Astrocyte (in vitro differentiated cells and primary cell): ENCODE results near the gene CCDC93. TPM values are rescaled to one million over a fixed set of nuclear protein-coding genes. Genes with fewer than 3 reads are reported as not detected.

Experiments used
- DNase-seq: peaks from one replicate; pipeline ENCODE4 v3.0.0-alpha.2; 2010; ENCODE audit warnings: low read depth
- FAIRE-seq: peaks from 2 replicates; lab custom pipeline; 2011; peaks lifted over from hg19 to GRCh38; lab: Jason Lieb, UNC
- H2AFZ ChIP-seq: 2 replicates; pipeline ENCODE4 v1.6.0; 2012; ENCODE audit warnings: low read depth, low read length, inconsistent platforms
- H3K27ac ChIP-seq: 2 replicates; pipeline ENCODE4 v1.5.1; 2011; ENCODE audit warnings: low read depth, low read length, inconsistent platforms
- H3K27me3 ChIP-seq: 2 replicates; pipeline ENCODE4 v1.6.0; 2011; ENCODE audit warnings: low read length, inconsistent platforms; ENCODE audit not compliant: insufficient read depth
- H3K36me3 ChIP-seq: 2 replicates; pipeline ENCODE4 v1.5.1; 2011; ENCODE audit warnings: low read length, inconsistent platforms; ENCODE audit not compliant: insufficient read depth
- H3K4me1 ChIP-seq: 2 replicates; pipeline ENCODE4 v1.5.1; 2011; ENCODE audit warnings: low read length, inconsistent platforms; ENCODE audit not compliant: insufficient read depth
- H3K4me2 ChIP-seq: 2 replicates; pipeline ENCODE4 v1.6.0; 2012; ENCODE audit warnings: low read length, inconsistent platforms
- H3K4me3 ChIP-seq: 2 replicates; pipeline ENCODE4 v1.5.1; 2011; ENCODE audit warnings: low read depth, mild to moderate bottlenecking, low read length, inconsistent platforms; ENCODE audit not compliant: insufficient read depth
- H3K79me2 ChIP-seq: 2 replicates; pipeline ENCODE4 v1.6.0; 2012; ENCODE audit warnings: mild to moderate bottlenecking, low read length, inconsistent platforms; ENCODE audit not compliant: insufficient read depth
- H3K9ac ChIP-seq: 2 replicates; pipeline ENCODE4 v1.6.0; 2012; ENCODE audit warnings: mild to moderate bottlenecking, low read length, inconsistent platforms
- H3K9me3 ChIP-seq: 2 replicates; pipeline ENCODE4 v1.5.1; 2012; ENCODE audit warnings: low read depth, mild to moderate bottlenecking, low read length, inconsistent platforms; ENCODE audit not compliant: insufficient read depth
- H4K20me1 ChIP-seq: 2 replicates; pipeline ENCODE4 v1.6.0; 2012; ENCODE audit warnings: low read length, inconsistent platforms; ENCODE audit not compliant: insufficient read depth
- H3K27ac Mint-ChIP-seq: one replicate; pipeline ENCODE4 v1.8.0; 2021; ENCODE audit warnings: mild to moderate bottlenecking, mixed read lengths; ENCODE audit not compliant: unreplicated experiment
- H3K27me3 Mint-ChIP-seq: one replicate; pipeline ENCODE4 v1.8.0; 2021; ENCODE audit warnings: low read depth, mixed read lengths; ENCODE audit not compliant: unreplicated experiment
- H3K36me3 Mint-ChIP-seq: one replicate; pipeline ENCODE4 v1.8.0; 2021; ENCODE audit warnings: low read depth, mixed read lengths; ENCODE audit not compliant: unreplicated experiment
- H3K4me1 Mint-ChIP-seq: one replicate; pipeline ENCODE4 v1.8.0; 2021; ENCODE audit warnings: low read depth, mixed read lengths; ENCODE audit not compliant: unreplicated experiment
- H3K4me3 Mint-ChIP-seq: one replicate; pipeline ENCODE4 v1.8.0; 2021; ENCODE audit warnings: mild to moderate bottlenecking, moderate library complexity, mixed read lengths; ENCODE audit not compliant: unreplicated experiment
- H3K9me3 Mint-ChIP-seq: one replicate; pipeline ENCODE4 v1.8.0; 2021; ENCODE audit warnings: mild to moderate bottlenecking, mixed read lengths; ENCODE audit not compliant: unreplicated experiment
- EZH2 ChIP-seq: IDR thresholded peaks from 2 replicates; pipeline ENCODE4 v1.6.1; 2012; ENCODE audit warnings: mild to moderate bottlenecking, low read length, inconsistent platforms; ENCODE audit not compliant: insufficient read depth
- total RNA-seq: library from RNA; stranded (reverse); gene quantifications from 2 replicates; pipeline ENCODE4 v1.2.1, GENCODE V29; 2021
- TF ChIP-seq, protein P1 (sequence below): IDR thresholded peaks from 2 replicates; pipeline ENCODE4 v1.5.1; 2011; ENCODE audit warnings: low read depth, mild to moderate bottlenecking, inconsistent platforms, low read length, moderate library complexity; ENCODE audit not compliant: insufficient read depth

Gene CCDC93
- total RNA-seq, 1 donor from 2014 or later, result 29.1 TPM

DNA sequence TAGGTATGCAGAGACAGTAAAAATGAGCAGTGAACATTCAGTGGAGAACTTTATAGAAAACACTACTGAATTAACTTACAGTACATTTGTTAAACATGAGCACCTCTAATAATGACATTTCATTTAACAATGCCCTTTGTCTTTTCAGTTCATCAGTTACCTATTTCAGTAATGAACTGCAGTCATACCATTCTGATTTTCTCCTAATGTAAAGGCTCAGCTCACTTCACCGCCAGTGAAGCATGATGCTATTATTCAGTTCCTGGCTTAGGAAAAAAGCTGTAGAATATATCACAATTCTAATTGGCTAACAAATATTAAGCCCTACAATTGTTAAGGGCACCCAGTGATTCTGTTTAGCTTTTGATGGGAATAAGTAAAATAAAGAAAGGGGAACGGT lies 37.1 kb upstream of the CCDC93 start:
- peaks cover 5% of the 10 kb centered on the region for H3K27me3 Mint-ChIP-seq
- DNase-seq (no peak), FAIRE-seq (no peak)
- TF ChIP-seq, protein P1, sequence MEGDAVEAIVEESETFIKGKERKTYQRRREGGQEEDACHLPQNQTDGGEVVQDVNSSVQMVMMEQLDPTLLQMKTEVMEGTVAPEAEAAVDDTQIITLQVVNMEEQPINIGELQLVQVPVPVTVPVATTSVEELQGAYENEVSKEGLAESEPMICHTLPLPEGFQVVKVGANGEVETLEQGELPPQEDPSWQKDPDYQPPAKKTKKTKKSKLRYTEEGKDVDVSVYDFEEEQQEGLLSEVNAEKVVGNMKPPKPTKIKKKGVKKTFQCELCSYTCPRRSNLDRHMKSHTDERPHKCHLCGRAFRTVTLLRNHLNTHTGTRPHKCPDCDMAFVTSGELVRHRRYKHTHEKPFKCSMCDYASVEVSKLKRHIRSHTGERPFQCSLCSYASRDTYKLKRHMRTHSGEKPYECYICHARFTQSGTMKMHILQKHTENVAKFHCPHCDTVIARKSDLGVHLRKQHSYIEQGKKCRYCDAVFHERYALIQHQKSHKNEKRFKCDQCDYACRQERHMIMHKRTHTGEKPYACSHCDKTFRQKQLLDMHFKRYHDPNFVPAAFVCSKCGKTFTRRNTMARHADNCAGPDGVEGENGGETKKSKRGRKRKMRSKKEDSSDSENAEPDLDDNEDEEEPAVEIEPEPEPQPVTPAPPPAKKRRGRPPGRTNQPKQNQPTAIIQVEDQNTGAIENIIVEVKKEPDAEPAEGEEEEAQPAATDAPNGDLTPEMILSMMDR, result no peak
- no peak for TF ChIP-seq EZH2
- Histone ChIP-seq H3K9me3 (no peaks in the 10 kb centered on the region), H3K79me2 (no peaks in the 10 kb centered on the region), H4K20me1 (no peaks in the 10 kb centered on the region), H3K27me3 (peaks cover 9% of the 10 kb centered on the region), H3K4me3 (no peak overlapping the region), H3K9ac (no peak overlapping the region), H2AFZ (no peak overlapping the region), H3K4me2 (no peak overlapping the region), H3K4me1 (peaks cover 6% of the 10 kb centered on the region), H3K36me3 (no peaks in the 10 kb centered on the region), H3K27ac (no peak overlapping the region)
- H3K9me3 Mint-ChIP-seq, result no peaks in the 10 kb centered on the region
- no peaks in the 10 kb centered on the region for H3K36me3 Mint-ChIP-seq
- H3K4me3 Mint-ChIP-seq, result no peak overlapping the region
- no peak overlapping the region for H3K27ac Mint-ChIP-seq
- H3K4me1 Mint-ChIP-seq, result peaks cover 35% of the 10 kb centered on the region

DNA sequence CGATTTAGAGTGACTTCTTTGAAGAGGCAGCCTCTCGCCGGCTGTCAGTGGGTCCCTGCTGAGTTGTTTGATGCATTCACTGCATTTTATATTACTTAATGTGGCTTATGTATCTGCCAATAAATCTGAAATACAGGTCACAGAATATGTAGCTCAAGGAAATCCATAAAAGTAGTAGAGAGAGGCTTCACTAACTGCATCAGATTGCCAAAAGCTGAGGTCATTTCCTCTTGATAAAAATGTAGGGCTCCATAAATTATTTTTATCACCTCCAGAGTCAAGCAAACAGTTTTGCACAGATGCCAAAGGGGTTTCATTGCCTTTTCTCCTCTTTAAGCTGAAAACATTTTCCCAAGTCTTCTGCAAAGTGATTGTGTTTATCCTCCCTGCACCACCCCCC lies 36.5 kb upstream of the CCDC93 start:
- H3K4me1 ChIP-seq, result peaks cover 6% of the 10 kb centered on the region
- no peak overlapping the region for H2AFZ ChIP-seq
- FAIRE-seq (no peak), DNase-seq (peak; percentile 25)
- Mint-ChIP-seq H3K9me3 (no peaks in the 10 kb centered on the region), H3K27ac (no peak overlapping the region), H3K4me1 (peaks cover 34% of the 10 kb centered on the region), H3K36me3 (no peaks in the 10 kb centered on the region), H3K4me3 (no peak overlapping the region), H3K27me3 (peaks cover 5% of the 10 kb centered on the region)
- no peak overlapping the region for H3K4me2 ChIP-seq
- no peaks in the 10 kb centered on the region for H3K9me3 ChIP-seq
- H3K9ac ChIP-seq, result no peak overlapping the region
- no peak overlapping the region for H3K4me3 ChIP-seq
- peaks cover 8% of the 10 kb centered on the region for H3K27me3 ChIP-seq
- no peak overlapping the region for H3K27ac ChIP-seq
- H4K20me1 ChIP-seq, result no peaks in the 10 kb centered on the region
- no peaks in the 10 kb centered on the region for H3K36me3 ChIP-seq
- no peak for TF ChIP-seq EZH2
- TF ChIP-seq, protein P1, result no peak
- H3K79me2 ChIP-seq, result no peaks in the 10 kb centered on the region

GRCh38 chr2:118049816-118050140 lies 35.9 kb upstream of the CCDC93 start:
- H2AFZ ChIP-seq, result no peak overlapping the region
- no peak overlapping the region for H3K27ac Mint-ChIP-seq
- H3K9me3 Mint-ChIP-seq, result no peaks in the 10 kb centered on the region
- no peaks in the 10 kb centered on the region for H3K9me3 ChIP-seq
- no peaks in the 10 kb centered on the region for H4K20me1 ChIP-seq
- DNase-seq, result no peak
- H3K36me3 ChIP-seq, result no peaks in the 10 kb centered on the region
- H3K4me3 Mint-ChIP-seq, result no peak overlapping the region
- peaks cover 2% of the 10 kb centered on the region for H3K27me3 Mint-ChIP-seq
- H3K36me3 Mint-ChIP-seq, result no peaks in the 10 kb centered on the region
- H3K4me1 ChIP-seq, result peaks cover 6% of the 10 kb centered on the region
- TF ChIP-seq, protein P1, result no peak
- no peak for TF ChIP-seq EZH2
- H3K4me3 ChIP-seq, result no peak overlapping the region
- H3K27me3 ChIP-seq, result peaks cover 9% of the 10 kb centered on the region
- FAIRE-seq, result no peak
- H3K9ac ChIP-seq, result no peak overlapping the region
- peaks cover 32% of the 10 kb centered on the region for H3K4me1 Mint-ChIP-seq
- H3K79me2 ChIP-seq, result no peaks in the 10 kb centered on the region
- H3K4me2 ChIP-seq, result no peak overlapping the region
- no peak overlapping the region for H3K27ac ChIP-seq
